ENCODE data around the gene ATP5PB.

The ATP5PB gene, protein sequence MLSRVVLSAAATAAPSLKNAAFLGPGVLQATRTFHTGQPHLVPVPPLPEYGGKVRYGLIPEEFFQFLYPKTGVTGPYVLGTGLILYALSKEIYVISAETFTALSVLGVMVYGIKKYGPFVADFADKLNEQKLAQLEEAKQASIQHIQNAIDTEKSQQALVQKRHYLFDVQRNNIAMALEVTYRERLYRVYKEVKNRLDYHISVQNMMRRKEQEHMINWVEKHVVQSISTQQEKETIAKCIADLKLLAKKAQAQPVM

DNA sequence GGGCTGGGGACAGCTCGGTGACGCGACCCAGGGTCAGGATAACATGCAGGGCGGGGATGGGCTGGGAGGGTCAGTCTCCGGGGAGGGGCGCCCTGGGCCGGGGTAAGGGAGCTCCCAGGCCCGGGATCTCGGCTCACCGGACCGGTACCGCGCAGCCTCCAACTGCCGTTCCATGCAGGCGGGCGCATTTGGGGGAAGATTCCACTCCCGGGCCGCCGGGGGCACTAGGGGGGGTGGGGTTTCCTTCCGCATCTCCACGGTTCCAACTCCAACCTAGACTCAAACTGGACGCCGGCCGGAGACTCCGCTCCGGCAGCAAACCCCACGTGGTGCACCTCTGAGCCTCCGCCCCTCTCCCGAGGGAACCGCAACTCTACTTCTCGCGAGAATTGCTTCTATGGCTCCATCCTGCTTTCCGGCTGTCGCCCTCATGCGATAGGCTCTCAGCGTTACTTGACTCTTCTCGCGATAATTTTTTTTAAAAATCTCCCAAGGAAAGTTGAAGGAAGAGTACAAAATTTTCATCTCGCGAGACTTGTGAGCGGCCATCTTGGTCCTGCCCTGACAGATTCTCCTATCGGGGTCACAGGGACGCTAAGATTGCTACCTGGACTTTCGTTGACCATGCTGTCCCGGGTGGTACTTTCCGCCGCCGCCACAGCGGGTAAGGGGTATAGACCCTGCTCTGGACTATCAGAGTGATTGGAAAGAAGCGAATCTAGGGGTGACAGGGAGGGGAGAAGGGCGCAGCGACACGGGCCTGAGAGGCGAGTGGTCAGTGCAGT is at the start of gene ATP5PB, which contains the start of gene WDR77:
Gene ATP5PB, plus strand, starts transcription at position 547 of the 785 bp plus-strand sequence. Its CDS starts 78 bp downstream, at position 625.
Gene WDR77, minus strand, starts transcription at position 339 of the 785 bp plus-strand sequence. Its CDS starts 87 bp downstream, at position 252.
- H3K27me3 ChIP-seq (ENCODE audit: control insufficient read depth, insufficient read depth, low read length) = no peaks in the 10 kb centered on the region
- no peaks in the 10 kb centered on the region for H3K4me1 ChIP-seq (ENCODE audit: control insufficient read depth, insufficient read depth, low read length)
- DNase-seq (ENCODE audit: low read depth, low spot score) = peak; percentile 97
- no peaks in the 10 kb centered on the region for H3K9me3 ChIP-seq (ENCODE audit: control insufficient read depth, insufficient read depth, low read length)
- no peak within 1 kb of the TSS for H3K27ac ChIP-seq (ENCODE audit: low read length)
- H3K4me3 ChIP-seq (ENCODE audit: low read length) = peak within 1 kb of the TSS; percentile 97
- no CpG with 5 or more reads among the region's 54 CpGs for WGBS (ENCODE audit: insufficient coverage, insufficient read length)
- H3K36me3 ChIP-seq (ENCODE audit: control insufficient read depth, insufficient read depth, low read length) = no peaks in the 10 kb centered on the region

DNA sequence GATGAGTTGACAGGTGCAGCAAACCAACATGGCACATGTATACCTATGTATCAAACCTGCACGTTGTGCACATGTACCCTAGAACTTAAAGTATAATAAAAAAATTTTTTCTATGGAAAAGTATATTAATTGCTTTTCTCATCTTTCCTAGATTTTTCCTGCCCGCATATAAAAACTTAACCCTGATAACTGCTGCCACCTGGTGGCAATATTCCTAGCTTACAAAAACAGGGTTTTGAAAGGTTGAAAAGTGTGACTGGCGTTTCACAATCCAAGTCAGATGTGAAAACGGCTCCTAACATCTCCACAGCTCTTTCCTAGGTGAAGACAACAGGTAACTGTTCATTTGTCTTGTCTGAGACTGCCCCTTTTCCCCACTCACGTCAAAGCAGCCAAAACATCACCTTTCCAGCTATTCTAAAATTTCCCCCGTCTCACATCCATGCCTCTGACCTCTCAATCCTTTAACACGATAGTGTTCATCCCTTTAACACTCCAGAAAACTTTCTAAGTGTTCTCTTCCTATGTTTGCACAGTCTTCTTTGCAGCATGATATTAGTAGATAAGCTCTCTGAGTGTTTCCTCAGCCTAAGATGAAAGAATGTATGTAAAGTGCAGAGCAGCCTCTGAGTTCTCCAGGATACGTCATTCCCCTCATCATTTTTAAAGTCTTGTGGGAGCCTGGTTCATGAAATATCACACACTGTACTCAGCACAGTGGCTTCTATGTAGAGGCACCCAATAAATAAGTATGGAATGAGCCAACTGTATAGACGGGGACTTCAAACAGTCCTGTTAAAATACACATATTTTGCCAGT is 49.3 kb upstream of the ATP5PB start:
- Histone ChIP-seq H3K27ac (ENCODE audit: low read length) (no peak overlapping the region), H3K27me3 (ENCODE audit: control insufficient read depth, insufficient read depth, low read length) (no peaks in the 10 kb centered on the region), H3K4me3 (ENCODE audit: low read length) (no peak overlapping the region), H3K9me3 (ENCODE audit: control insufficient read depth, insufficient read depth, low read length) (no peaks in the 10 kb centered on the region), H3K36me3 (ENCODE audit: control insufficient read depth, insufficient read depth, low read length) (no peaks in the 10 kb centered on the region), H3K4me1 (ENCODE audit: control insufficient read depth, insufficient read depth, low read length) (no peaks in the 10 kb centered on the region)
- 100% methylated on average over 2 of the region's 9 CpGs for WGBS (ENCODE audit: insufficient coverage, insufficient read length)
- DNase-seq (ENCODE audit: low read depth, low spot score) = peak; percentile 27

DNA sequence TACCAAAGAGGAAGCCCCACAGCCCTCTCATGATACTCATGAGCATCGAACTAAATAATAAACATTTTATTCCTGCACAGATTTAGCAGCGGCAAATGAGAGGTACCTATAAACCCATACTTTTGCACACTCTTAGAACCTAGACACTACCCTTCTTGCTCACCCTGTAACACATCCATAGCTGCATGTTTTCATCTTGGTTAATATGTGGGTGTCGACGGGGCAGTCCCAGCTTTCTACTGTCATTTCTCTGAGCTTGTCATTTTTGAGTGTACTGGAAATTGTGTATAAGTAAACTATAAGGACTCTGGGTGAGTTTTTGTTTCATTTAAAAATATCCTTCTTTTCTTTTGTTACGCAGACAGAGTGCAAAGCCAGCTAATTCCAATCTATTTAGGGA is 47.2 kb upstream of the ATP5PB start:
- Histone ChIP-seq H3K27ac (ENCODE audit: low read length) (no peak overlapping the region), H3K9me3 (ENCODE audit: control insufficient read depth, insufficient read depth, low read length) (no peaks in the 10 kb centered on the region), H3K27me3 (ENCODE audit: control insufficient read depth, insufficient read depth, low read length) (no peaks in the 10 kb centered on the region), H3K4me3 (ENCODE audit: low read length) (no peak overlapping the region), H3K4me1 (ENCODE audit: control insufficient read depth, insufficient read depth, low read length) (no peaks in the 10 kb centered on the region), H3K36me3 (ENCODE audit: control insufficient read depth, insufficient read depth, low read length) (no peaks in the 10 kb centered on the region)
- no CpG with 5 or more reads among the region's 5 CpGs for WGBS (ENCODE audit: insufficient coverage, insufficient read length)
- DNase-seq (ENCODE audit: low read depth, low spot score) = no peak

DNA sequence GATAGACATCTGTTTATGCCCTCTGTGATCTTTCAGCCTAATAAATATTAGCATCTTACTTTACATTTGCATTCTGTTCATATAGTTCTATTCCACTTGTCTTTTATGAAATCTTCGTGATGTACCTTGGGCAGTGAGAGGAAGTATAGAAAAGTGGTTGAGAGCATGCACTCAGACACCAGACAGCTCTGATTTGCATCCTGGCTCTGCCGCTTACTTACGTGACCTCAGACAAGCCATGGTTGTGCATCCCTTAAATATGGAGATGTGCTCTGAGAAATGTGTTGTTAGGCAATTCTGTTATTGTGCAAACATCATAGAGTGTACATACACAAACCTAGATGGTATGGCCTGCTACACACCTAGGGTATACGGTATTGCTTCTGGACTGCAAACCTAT is 44.7 kb upstream of the ATP5PB start:
- WGBS (ENCODE audit: insufficient coverage, insufficient read length) = no CpG with 5 or more reads among the region's 4 CpGs
- Histone ChIP-seq H3K9me3 (ENCODE audit: control insufficient read depth, insufficient read depth, low read length) (no peaks in the 10 kb centered on the region), H3K36me3 (ENCODE audit: control insufficient read depth, insufficient read depth, low read length) (no peaks in the 10 kb centered on the region), H3K4me1 (ENCODE audit: control insufficient read depth, insufficient read depth, low read length) (no peaks in the 10 kb centered on the region), H3K4me3 (ENCODE audit: low read length) (no peak overlapping the region), H3K27me3 (ENCODE audit: control insufficient read depth, insufficient read depth, low read length) (no peaks in the 10 kb centered on the region), H3K27ac (ENCODE audit: low read length) (no peak overlapping the region)
- no peak for DNase-seq (ENCODE audit: low read depth, low spot score)

DNA sequence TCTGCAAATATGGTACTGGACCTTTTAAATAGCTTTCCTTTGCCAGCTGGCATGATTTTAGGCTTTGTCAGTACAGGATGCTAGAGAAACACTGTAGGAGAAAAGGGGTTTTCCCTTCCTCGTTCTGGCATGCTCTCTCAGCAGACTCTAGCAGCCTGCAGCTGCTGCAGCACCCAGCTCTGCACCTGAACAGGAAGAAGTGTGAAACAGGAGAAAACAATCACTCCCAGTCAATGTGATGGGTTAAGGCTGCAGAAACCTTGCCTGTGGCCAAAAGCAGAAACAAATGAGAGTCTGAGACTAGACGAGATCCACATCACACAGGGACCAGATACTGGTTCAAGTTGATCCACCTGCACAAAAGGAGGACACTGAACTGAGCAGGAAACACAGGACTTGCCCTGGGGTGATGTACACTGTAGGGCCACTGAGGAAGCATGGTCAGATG is 42.9 kb upstream of the ATP5PB start:
- no peak overlapping the region for H3K4me3 ChIP-seq (ENCODE audit: low read length)
- no CpG with 5 or more reads among the region's 2 CpGs for WGBS (ENCODE audit: insufficient coverage, insufficient read length)
- no peaks in the 10 kb centered on the region for H3K27me3 ChIP-seq (ENCODE audit: control insufficient read depth, insufficient read depth, low read length)
- no peak overlapping the region for H3K27ac ChIP-seq (ENCODE audit: low read length)
- no peaks in the 10 kb centered on the region for H3K36me3 ChIP-seq (ENCODE audit: control insufficient read depth, insufficient read depth, low read length)
- H3K4me1 ChIP-seq (ENCODE audit: control insufficient read depth, insufficient read depth, low read length) = no peaks in the 10 kb centered on the region
- no peak for DNase-seq (ENCODE audit: low read depth, low spot score)
- H3K9me3 ChIP-seq (ENCODE audit: control insufficient read depth, insufficient read depth, low read length) = no peaks in the 10 kb centered on the region

DNA sequence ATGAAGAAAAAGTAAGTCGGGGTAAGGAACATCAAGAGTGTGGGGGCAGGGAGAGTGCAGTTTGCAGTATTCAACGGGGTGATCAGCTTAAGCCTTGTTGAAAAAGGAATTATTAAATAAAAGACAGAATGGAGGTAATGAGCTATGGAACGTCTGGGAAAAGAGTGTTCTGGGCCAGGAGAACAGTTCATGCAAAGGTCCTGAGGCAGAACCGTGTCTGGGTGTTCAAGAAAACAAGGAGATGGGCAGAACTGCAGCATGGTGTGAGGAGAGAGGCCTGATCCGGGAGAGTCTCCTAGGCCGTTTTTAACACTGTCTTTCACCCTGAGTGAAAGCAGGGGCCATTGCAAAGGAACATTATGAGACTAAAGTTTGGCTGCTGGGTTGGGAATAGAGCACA is 42.0 kb upstream of the ATP5PB start:
- Histone ChIP-seq H3K9me3 (ENCODE audit: control insufficient read depth, insufficient read depth, low read length) (no peaks in the 10 kb centered on the region), H3K36me3 (ENCODE audit: control insufficient read depth, insufficient read depth, low read length) (no peaks in the 10 kb centered on the region), H3K4me1 (ENCODE audit: control insufficient read depth, insufficient read depth, low read length) (no peaks in the 10 kb centered on the region), H3K27me3 (ENCODE audit: control insufficient read depth, insufficient read depth, low read length) (no peaks in the 10 kb centered on the region), H3K27ac (ENCODE audit: low read length) (no peak overlapping the region), H3K4me3 (ENCODE audit: low read length) (no peak overlapping the region)
- WGBS (ENCODE audit: insufficient coverage, insufficient read length) = no CpG with 5 or more reads among the region's 6 CpGs
- DNase-seq (ENCODE audit: low read depth, low spot score) = no peak

DNA sequence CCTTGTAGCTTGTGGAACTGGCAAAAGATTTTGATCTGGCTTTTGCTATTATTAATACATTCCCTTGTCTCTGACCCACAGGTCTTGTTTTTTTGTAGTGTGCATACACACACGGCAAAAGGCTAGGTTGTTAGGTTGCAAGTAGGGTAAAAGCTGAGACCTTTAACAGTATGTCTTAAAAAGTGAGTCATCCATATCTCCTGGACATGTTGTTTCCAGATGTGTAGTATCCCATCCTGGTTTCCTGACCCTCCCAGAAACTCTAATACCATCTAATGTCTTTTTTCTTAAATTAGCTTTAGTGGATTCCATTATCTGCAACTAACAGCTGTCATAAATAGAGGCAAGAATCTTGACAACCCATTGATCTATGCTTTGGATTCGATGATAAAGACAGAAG is 36.4 kb upstream of the ATP5PB start:
- Histone ChIP-seq H3K36me3 (ENCODE audit: control insufficient read depth, insufficient read depth, low read length) (no peaks in the 10 kb centered on the region), H3K9me3 (ENCODE audit: control insufficient read depth, insufficient read depth, low read length) (no peaks in the 10 kb centered on the region; the same call in 1 of the 2 replicates), H3K27me3 (ENCODE audit: control insufficient read depth, insufficient read depth, low read length) (no peaks in the 10 kb centered on the region), H3K4me1 (ENCODE audit: control insufficient read depth, insufficient read depth, low read length) (no peaks in the 10 kb centered on the region), H3K4me3 (ENCODE audit: low read length) (no peak overlapping the region), H3K27ac (ENCODE audit: low read length) (no peak overlapping the region)
- no peak for DNase-seq (ENCODE audit: low read depth, low spot score)
- no CpG with 5 or more reads among the region's 2 CpGs for WGBS (ENCODE audit: insufficient coverage, insufficient read length)

DNA sequence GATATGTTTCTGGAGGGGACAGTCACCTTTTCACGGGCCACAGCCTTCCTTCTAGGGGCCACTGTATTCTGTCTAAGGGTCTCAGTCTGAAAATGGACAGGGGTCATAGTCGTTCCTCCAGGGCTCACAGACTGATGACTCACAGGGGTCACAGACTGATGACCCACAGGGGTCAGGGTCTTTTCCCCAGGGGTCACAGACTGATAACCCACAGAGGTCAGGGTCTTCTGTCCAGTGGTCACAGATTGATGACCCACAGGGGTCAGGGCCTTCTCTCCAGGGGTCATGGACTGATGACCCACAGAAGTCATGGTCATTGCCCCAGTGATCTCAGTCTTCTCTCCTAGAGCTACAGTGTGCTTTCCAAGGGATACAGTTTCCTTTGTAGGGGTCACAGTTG is 34.5 kb upstream of the ATP5PB start:
- H3K27ac ChIP-seq (ENCODE audit: low read length) = no peak overlapping the region
- H3K9me3 ChIP-seq (ENCODE audit: control insufficient read depth, insufficient read depth, low read length) = no peaks in the 10 kb centered on the region; the same call in 1 of the 2 replicates
- DNase-seq (ENCODE audit: low read depth, low spot score) = no peak
- no peaks in the 10 kb centered on the region for H3K36me3 ChIP-seq (ENCODE audit: control insufficient read depth, insufficient read depth, low read length)
- H3K4me1 ChIP-seq (ENCODE audit: control insufficient read depth, insufficient read depth, low read length) = no peaks in the 10 kb centered on the region
- no peaks in the 10 kb centered on the region for H3K27me3 ChIP-seq (ENCODE audit: control insufficient read depth, insufficient read depth, low read length)
- no peak overlapping the region for H3K4me3 ChIP-seq (ENCODE audit: low read length)
- WGBS (ENCODE audit: insufficient coverage, insufficient read length) = no CpG with 5 or more reads among the region's 2 CpGs

DNA sequence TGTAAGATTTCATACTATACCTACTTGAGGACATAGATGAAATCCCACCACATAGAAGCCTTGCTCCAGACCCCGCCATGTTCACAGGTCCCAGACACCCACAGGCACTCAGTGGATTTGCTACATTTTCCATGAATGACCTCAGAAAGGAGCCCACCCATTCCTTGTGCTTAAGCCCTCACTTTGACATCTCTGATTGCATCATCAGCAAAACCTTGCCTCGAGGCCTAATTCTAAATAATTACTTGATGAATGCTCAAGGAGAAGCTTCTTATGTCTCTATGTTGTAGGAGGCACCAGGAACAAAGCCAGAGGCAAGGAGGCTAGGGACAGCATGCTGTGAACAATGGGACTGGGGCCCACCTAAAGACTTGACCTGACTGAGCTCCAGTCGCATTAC is 33.8 kb upstream of the ATP5PB start:
- no peak for DNase-seq (ENCODE audit: low read depth, low spot score)
- H3K4me1 ChIP-seq (ENCODE audit: control insufficient read depth, insufficient read depth, low read length) = no peaks in the 10 kb centered on the region
- H3K9me3 ChIP-seq (ENCODE audit: control insufficient read depth, insufficient read depth, low read length) = no peaks in the 10 kb centered on the region; the same call in 1 of the 2 replicates
- no peaks in the 10 kb centered on the region for H3K27me3 ChIP-seq (ENCODE audit: control insufficient read depth, insufficient read depth, low read length)
- H3K4me3 ChIP-seq (ENCODE audit: low read length) = no peak overlapping the region
- no CpG with 5 or more reads among the region's 3 CpGs for WGBS (ENCODE audit: insufficient coverage, insufficient read length)
- H3K36me3 ChIP-seq (ENCODE audit: control insufficient read depth, insufficient read depth, low read length) = no peaks in the 10 kb centered on the region
- no peak overlapping the region for H3K27ac ChIP-seq (ENCODE audit: low read length)

DNA sequence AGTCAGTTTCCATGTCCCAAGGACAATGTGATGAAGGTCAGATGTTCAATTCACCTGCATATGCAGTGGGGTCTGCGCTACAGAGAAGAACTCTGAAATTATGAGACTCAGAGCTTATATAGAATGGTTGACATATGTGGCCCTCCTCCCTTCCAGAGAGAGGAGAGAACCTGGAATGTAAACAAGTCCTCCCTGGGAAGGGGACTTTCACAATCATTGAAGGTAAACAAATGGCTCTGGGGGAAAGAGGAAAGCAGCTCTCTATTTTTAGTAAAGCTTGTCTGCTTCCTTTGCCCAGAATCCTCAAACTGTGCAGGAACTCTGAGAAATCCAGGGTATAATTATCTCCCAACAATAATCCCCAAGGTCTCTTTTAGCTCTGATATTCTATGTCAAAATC is 31.5 kb upstream of the ATP5PB start:
- no CpG with 5 or more reads among the region's 1 CpG for WGBS (ENCODE audit: insufficient coverage, insufficient read length)
- DNase-seq (ENCODE audit: low read depth, low spot score) = no peak
- H3K27me3 ChIP-seq (ENCODE audit: control insufficient read depth, insufficient read depth, low read length) = no peaks in the 10 kb centered on the region

More for the DNA sequence above, 31.5 kb upstream of the ATP5PB start:
- H3K27ac ChIP-seq (ENCODE audit: low read length) = no peak overlapping the region
- no peaks in the 10 kb centered on the region for H3K4me1 ChIP-seq (ENCODE audit: control insufficient read depth, insufficient read depth, low read length)
- no peaks in the 10 kb centered on the region for H3K36me3 ChIP-seq (ENCODE audit: control insufficient read depth, insufficient read depth, low read length)
- no peak overlapping the region for H3K4me3 ChIP-seq (ENCODE audit: low read length)
- H3K9me3 ChIP-seq (ENCODE audit: control insufficient read depth, insufficient read depth, low read length) = no peaks in the 10 kb centered on the region; the same call in 1 of the 2 replicates

All from iPS DF 6.9 (cell line).